HCT116 (cell line): ENCODE data around the gene CHFR. TPM values are rescaled to one million over a fixed set of nuclear protein-coding genes. Genes with fewer than 3 reads are reported as not detected.

Experiments used
- ATAC-seq: fragments of 200-7000 bp; cut with Tn5 transposase; 2 replicates; pipeline ENCODE4 v1.9.1; 2020; ENCODE audit warnings: mild to moderate bottlenecking, moderate library complexity
- BruUV-seq: library from RNA; stranded (reverse); fragments of 400-500 nt; replicated peaks from 2 replicates; lab custom pipeline; 2021; lab: Mats Ljungman, UMichigan
- CTCF ChIA-PET: fragments of 300-600 bp; sonication (Branson Sonifier 250); formaldehyde crosslinking; loops from one replicate; lab custom pipeline; 2021; ENCODE audit warnings: antibody characterized with exemption; lab: Charles Lee
- POLR2A ChIA-PET: fragments of 300-600, 350-600 bp; sonication (Branson Sonifier 250); formaldehyde crosslinking; loops from one replicate; lab custom pipeline; 2021; ENCODE audit warnings: antibody characterized with exemption; lab: Charles Lee
- RAD21 ChIA-PET, 2 experiments: fragments of 300-600 bp; sonication (Branson Sonifier 250); formaldehyde crosslinking; loops; one replicate each; lab custom pipeline; 2023; ENCODE audit warnings: low total read pairs in 2 of 2; ENCODE audit not compliant: uncharacterized antibody in 2 of 2, unreplicated experiment in 2 of 2, low non-redundant PET in 1 of 2; lab: Charles Lee
- DNase-seq: peaks from one replicate; pipeline ENCODE4 v3.0.0-alpha.2; 2010; ENCODE audit warnings: low read depth, low spot score
- H2AFZ ChIP-seq: fragments of 200-600 bp; shearing (Covaris generic), sonication (generic); 2 replicates; pipeline ENCODE4 v1.6.1; 2017; ENCODE audit warnings: low read depth, mixed run types, mixed read lengths, antibody characterized with exemption, low read length; ENCODE audit not compliant: poor library complexity, severe bottlenecking
- H3K27ac ChIP-seq: 2 replicates; pipeline ENCODE4 v1.5.1; 2012; ENCODE audit warnings: low read depth, low read length
- H3K27me3 ChIP-seq: fragments of 200-600 bp; sonication (generic); 2 replicates; pipeline ENCODE4 v1.6.1; 2016; ENCODE audit warnings: mixed run types, low read length, mixed read lengths; ENCODE audit not compliant: insufficient read depth
- H3K36me3 ChIP-seq, 2 experiments: fragments of 200-500 bp in 1 of 2; fragments of 200-600 bp in 1 of 2; sonication (Bioruptor generic) in 1 of 2; sonication (generic) in 1 of 2; 2 replicates each; pipeline versions ENCODE4 v1.5.1 to v1.6.1; 2014 to 2016; ENCODE audit warnings: low read length in 2 of 2, inconsistent platforms in 1 of 2, mixed read lengths in 1 of 2, mixed run types in 1 of 2; ENCODE audit not compliant: insufficient read depth in 2 of 2, control insufficient read depth in 1 of 2
- H3K4me1 ChIP-seq, 2 experiments: fragments of 200-600 bp in 1 of 2; sonication (generic) in 1 of 2; 2 replicates each; pipeline versions ENCODE4 v1.5.1 to v1.6.1; 2012 to 2017; ENCODE audit warnings: low read length in 2 of 2, inconsistent platforms in 1 of 2, mild to moderate bottlenecking in 1 of 2, mixed read lengths in 1 of 2, mixed run types in 1 of 2, moderate library complexity in 1 of 2; ENCODE audit not compliant: insufficient read depth in 2 of 2, control insufficient read depth in 1 of 2
- H3K4me2 ChIP-seq: fragments of 200-600 bp; sonication (generic); 2 replicates; pipeline ENCODE4 v1.6.1; 2017; ENCODE audit warnings: mixed run types, low read length, mixed read lengths
- H3K4me3 ChIP-seq, 2 experiments: fragments of 200-600 bp in 1 of 2; sonication (generic) in 1 of 2; replicated peaks in 1 of 2; 2 replicates each; pipeline ENCODE4 v1.5.1; 2011 to 2016; ENCODE audit warnings: low read length in 2 of 2, control low read depth in 1 of 2, low read depth in 1 of 2, mild to moderate bottlenecking in 1 of 2, mixed read lengths in 1 of 2, mixed run types in 1 of 2
- H3K79me2 ChIP-seq: fragments of 200-600 bp; sonication (generic); 2 replicates; pipeline ENCODE4 v1.6.1; 2017; ENCODE audit warnings: mild to moderate bottlenecking, mixed run types, low read length, moderate library complexity, mixed read lengths; ENCODE audit not compliant: insufficient read depth
- H3K9ac ChIP-seq: fragments of 200-600 bp; sonication (generic); 2 replicates; pipeline ENCODE4 v1.6.1; 2016; ENCODE audit warnings: low read length, mixed read lengths
- H3K9me2 ChIP-seq: fragments of 200-600 bp; sonication (generic), shearing (Covaris generic); 2 replicates; pipeline ENCODE4 v1.6.1; 2017; ENCODE audit warnings: mixed run types, mild to moderate bottlenecking, moderate library complexity; ENCODE audit not compliant: insufficient read depth
- H3K9me3 ChIP-seq, 2 experiments: fragments of 200-500 bp in 1 of 2; fragments of 200-600 bp in 1 of 2; sonication (Bioruptor generic) in 1 of 2; sonication (generic) in 1 of 2; 2 replicates each; pipeline ENCODE4 v1.6.1; 2014 to 2017; ENCODE audit warnings: low read length in 2 of 2, mixed read lengths in 2 of 2, inconsistent platforms in 1 of 2, low read depth in 1 of 2, mild to moderate bottlenecking in 1 of 2, mixed run types in 1 of 2, moderate library complexity in 1 of 2; ENCODE audit not compliant: control insufficient read depth in 1 of 2, insufficient read depth in 1 of 2
- H4K20me1 ChIP-seq: fragments of 200-600 bp; sonication (generic), shearing (Covaris generic); 2 replicates; pipeline ENCODE4 v1.6.1; 2017; ENCODE audit warnings: mixed run types, mild to moderate bottlenecking, moderate library complexity; ENCODE audit not compliant: insufficient read depth
- ELF1 ChIP-seq: IDR thresholded peaks from 2 replicates; pipeline ENCODE4 v1.6.1; 2012; ENCODE audit warnings: low read depth, borderline replicate concordance
- JUND ChIP-seq: IDR thresholded peaks from 2 replicates; pipeline ENCODE4 v1.6.1; 2012
- MAX ChIP-seq: IDR thresholded peaks from 2 replicates; pipeline ENCODE4 v1.6.1; 2012
- RAD21 ChIP-seq: IDR thresholded peaks from 2 replicates; pipeline ENCODE4 v1.6.1; 2012; ENCODE audit warnings: low read depth, mild to moderate bottlenecking
- REST ChIP-seq: IDR thresholded peaks from 2 replicates; pipeline ENCODE4 v1.6.1; 2012; ENCODE audit warnings: low read depth
- SIN3A ChIP-seq: IDR thresholded peaks from 2 replicates; pipeline ENCODE4 v1.6.1; 2012; ENCODE audit warnings: low read depth
- SP1 ChIP-seq: IDR thresholded peaks from 2 replicates; pipeline ENCODE4 v1.6.1; 2012; ENCODE audit warnings: low read depth
- TCF7L2 ChIP-seq: IDR thresholded peaks from 2 replicates; pipeline ENCODE4 v1.7.0; 2011; ENCODE audit warnings: borderline replicate concordance, inconsistent platforms; ENCODE audit not compliant: insufficient read depth, insufficient read length; ENCODE audit errors: extremely low read depth
- YY1 ChIP-seq: IDR thresholded peaks from 2 replicates; pipeline ENCODE4 v1.6.1; 2011; ENCODE audit warnings: low read length, low read depth, moderate library complexity, mild to moderate bottlenecking; ENCODE audit not compliant: insufficient replicate concordance; ENCODE audit errors: extremely low read depth
- intact Hi-C: fragments of 100-400 bp; cut with micrococcal nuclease; formaldehyde crosslinking; loops from 2 replicates; pipeline ENCODE4 v1.10.0; 2022
- total RNA-seq: library from RNA; stranded (reverse); gene quantifications from one replicate; pipeline ENCODE4 v1.2.1, GENCODE V29; 2021; ENCODE audit not compliant: unreplicated experiment

Gene CHFR
- total RNA-seq, 1 experiment from 2014 or later, result 0.39 TPM

- no peak overlapping the region for H3K9ac ChIP-seq
- no peak overlapping the region for H3K4me2 ChIP-seq
- BruUV-seq, result no TSS peak
- no peaks in the 10 kb centered on the region for H3K4me1 ChIP-seq
- no peak overlapping the region for H3K27ac ChIP-seq
- no peak overlapping the region for H3K4me3 ChIP-seq
- peaks cover 11% of the 10 kb centered on the region for H3K79me2 ChIP-seq
- ChIA-PET POLR2A (no interaction called here), CTCF (no interaction called here), RAD21 (no interaction called here)
- no peaks in the 10 kb centered on the region for H3K27me3 ChIP-seq
- ATAC-seq (no peak), DNase-seq (no peak)
- TF ChIP-seq TCF7L2 (no peak), JUND (no peak), MAX (no peak), ELF1 (no peak), RAD21 (no peak), YY1 (no peak), REST (no peak), SIN3A (no peak), SP1 (no peak)
- intact Hi-C loops, result no loop called here
- H2AFZ ChIP-seq, result no peak overlapping the region
- no peaks in the 10 kb centered on the region for H4K20me1 ChIP-seq
- H3K9me3 ChIP-seq, result no peaks in the 10 kb centered on the region
- no peaks in the 10 kb centered on the region for H3K9me2 ChIP-seq
- peaks cover 27 to 33% of the 10 kb centered on the region in 2 experiments; a peak in 3 of 4 replicates for H3K36me3 ChIP-seq
Measured at GRCh38 chr12:132806857-132807256, 80.5 kb downstream of the CHFR start.
